BLaER1 treated with 17β-estradiol and CSF1 and Interleukin-3, amounts not matched to agents 10 nM and 100 nM (cell line): Measurements from ENCODE around the gene B4GALT6.

ENCODE experiments used
- H3K27ac ChIP-seq, 11 experiments: shearing (Covaris generic); formaldehyde crosslinking; 2 replicates each; pipeline ENCODE4 v1.8.1; 2022
- H3K27me3 ChIP-seq, 11 experiments: shearing (Covaris generic); formaldehyde crosslinking; 2 replicates each; pipeline ENCODE4 v1.8.1; 2022
- H3K36me3 ChIP-seq, 11 experiments: shearing (Covaris generic); formaldehyde crosslinking; 2 replicates each; pipeline ENCODE4 v1.8.1; 2022
- H3K4me1 ChIP-seq, 10 experiments: shearing (Covaris generic); formaldehyde crosslinking; 2 replicates each; pipeline ENCODE4 v1.8.1; 2022
- H3K4me2 ChIP-seq, 11 experiments: shearing (Covaris generic); formaldehyde crosslinking; 2 replicates each; pipeline ENCODE4 v1.8.1; 2022
- H3K4me3 ChIP-seq, 10 experiments: shearing (Covaris generic); formaldehyde crosslinking; 2 replicates each; pipeline ENCODE4 v1.8.1; 2022
- H3K9ac ChIP-seq, 11 experiments: shearing (Covaris generic); formaldehyde crosslinking; 2 replicates each; pipeline ENCODE4 v1.8.1; 2022
- H3K9me3 ChIP-seq, 11 experiments: shearing (Covaris generic); formaldehyde crosslinking; replicated peaks in 1 of 11; 2 replicates each; pipeline ENCODE4 v1.8.1; 2022
- H4K20me1 ChIP-seq, 11 experiments: shearing (Covaris generic); formaldehyde crosslinking; 2 replicates each; pipeline ENCODE4 v1.8.1; 2022
- Cebpa-rat ChIP-seq, 11 experiments: shearing (Covaris generic); IDR thresholded peaks; 2 replicates each; pipeline ENCODE4 v1.8.1; 2022

B4GALT6 gene

GRCh38 chr18:31636387-31636786 is 48.0 kb downstream of the B4GALT6 start:
- H3K4me3 ChIP-seq, result no peak overlapping the region
- H3K27ac ChIP-seq, result no peak overlapping the region
- no peak for TF ChIP-seq Cebpa-rat (IDR thresholded peaks at IDR 0.05)
- H3K4me1 ChIP-seq, result peaks cover 14 to 28% (median 23%) of the 10 kb centered on the region in 10 experiments
- peaks cover 8 to 25% (median 13%) of the 10 kb centered on the region in 11 experiments; a peak in 18 of 22 replicates for H3K9me3 ChIP-seq
- no peaks in the 10 kb centered on the region for H3K27me3 ChIP-seq
- no peaks in the 10 kb centered on the region for H4K20me1 ChIP-seq
- H3K36me3 ChIP-seq, result peaks cover 0 to 25% (median 7%) of the 10 kb centered on the region in 11 experiments; a peak in 12 of 22 replicates
- no peak overlapping the region for H3K4me2 ChIP-seq
- no peak overlapping the region for H3K9ac ChIP-seq

- peaks cover 8 to 25% (median 13%) of the 10 kb centered on the region in 11 experiments; a peak in 18 of 22 replicates for H3K9me3 ChIP-seq
- H3K27ac ChIP-seq, result peak overlapping the region in 6 of 11 experiments; percentile 18 to 60 (median 39); a peak in 10 of 22 replicates
- peaks cover 0 to 25% (median 7%) of the 10 kb centered on the region in 11 experiments; a peak in 12 of 22 replicates for H3K36me3 ChIP-seq
- no peak for TF ChIP-seq Cebpa-rat (IDR thresholded peaks at IDR 0.05)
- 0 out of 20 replicates have a peak overlapping the region, but pooled peaks of 1 of the 10 experiments have one; percentile 2 for H3K4me3 ChIP-seq
- no peak overlapping the region; a peak in 1 of 22 replicates for H3K9ac ChIP-seq
- H3K27me3 ChIP-seq, result no peaks in the 10 kb centered on the region
- peaks cover 27 to 41% (median 35%) of the 10 kb centered on the region in 10 experiments for H3K4me1 ChIP-seq
- no peaks in the 10 kb centered on the region for H4K20me1 ChIP-seq
- peak overlapping the region; percentile 26 to 85 (median 65); a peak in 21 of 22 replicates for H3K4me2 ChIP-seq
Measured at GRCh38 chr18:31634331-31634713, 50.1 kb downstream of the B4GALT6 start.

- Histone ChIP-seq H3K27ac (peak overlapping the region in 6 of 11 experiments; percentile 10 to 60 (median 35); a peak in 8 of 22 replicates), H3K4me2 (peak overlapping the region; percentile 26 to 85 (median 65)), H3K9me3 (peaks cover 8 to 25% (median 13%) of the 10 kb centered on the region in 11 experiments; a peak in 18 of 22 replicates), H3K4me1 (peaks cover 27 to 41% (median 35%) of the 10 kb centered on the region in 10 experiments), H4K20me1 (no peaks in the 10 kb centered on the region), H3K9ac (peak overlapping the region in 1 of 11 experiments; percentile 39; a peak in 2 of 22 replicates), H3K36me3 (peaks cover 0 to 23% (median 7%) of the 10 kb centered on the region in 11 experiments; a peak in 12 of 22 replicates), H3K4me3 (0 out of 20 replicates have a peak overlapping the region, but pooled peaks of 1 of the 10 experiments have one; percentile 2), H3K27me3 (no peaks in the 10 kb centered on the region)
- no peak for TF ChIP-seq Cebpa-rat (IDR thresholded peaks at IDR 0.05)
Measured at GRCh38 chr18:31633392-31634330, 50.7 kb downstream of the B4GALT6 start.

- no peak overlapping the region for H3K4me3 ChIP-seq
- peaks cover 27 to 41% (median 35%) of the 10 kb centered on the region in 10 experiments for H3K4me1 ChIP-seq
- peaks cover 8 to 18% (median 11%) of the 10 kb centered on the region in 11 experiments; a peak in 18 of 22 replicates for H3K9me3 ChIP-seq
- H3K27ac ChIP-seq, result no peak overlapping the region
- H3K4me2 ChIP-seq, result no peak overlapping the region
- peaks cover 0 to 13% (median 7%) of the 10 kb centered on the region in 11 experiments; a peak in 12 of 22 replicates for H3K36me3 ChIP-seq
- no peak for TF ChIP-seq Cebpa-rat (IDR thresholded peaks at IDR 0.05)
- H3K27me3 ChIP-seq, result no peaks in the 10 kb centered on the region
- H3K9ac ChIP-seq, result no peak overlapping the region
- H4K20me1 ChIP-seq, result no peaks in the 10 kb centered on the region
Measured at GRCh38 chr18:31632356-31632755, 52.0 kb downstream of the B4GALT6 start.

- no peak for TF ChIP-seq Cebpa-rat (IDR thresholded peaks at IDR 0.05)
- H3K4me3 ChIP-seq, result no peak overlapping the region
- H3K27ac ChIP-seq, result no peak overlapping the region
- H3K4me1 ChIP-seq, result peaks cover 27 to 41% (median 35%) of the 10 kb centered on the region in 10 experiments
- H3K4me2 ChIP-seq, result no peak overlapping the region; a peak in 1 of 22 replicates
- H4K20me1 ChIP-seq, result no peaks in the 10 kb centered on the region
- H3K27me3 ChIP-seq, result no peaks in the 10 kb centered on the region
- H3K9ac ChIP-seq, result no peak overlapping the region
- peaks cover 3 to 11% (median 4%) of the 10 kb centered on the region in 11 experiments; a peak in 18 of 22 replicates for H3K9me3 ChIP-seq
- H3K36me3 ChIP-seq, result peaks cover 0 to 9% (median under 1%) of the 10 kb centered on the region in 11 experiments; a peak in 11 of 22 replicates
Measured at GRCh38 chr18:31631526-31631925, 52.9 kb downstream of the B4GALT6 start.

GRCh38 chr18:31630549-31630948 is 53.8 kb downstream of the B4GALT6 start:
- Histone ChIP-seq H3K4me2 (peak overlapping the region; percentile 48 to 80 (median 68)), H3K27ac (peak overlapping the region in 5 of 11 experiments; percentile 25 to 60 (median 33); a peak in 6 of 22 replicates), H3K4me3 (no peak overlapping the region), H3K36me3 (peaks cover 0 to 8% (median 0%) of the 10 kb centered on the region in 11 experiments; a peak in 2 of 22 replicates), H3K9ac (no peak overlapping the region), H3K9me3 (peaks cover 0 to 5% (median 0%) of the 10 kb centered on the region in 11 experiments; a peak in 2 of 22 replicates), H3K4me1 (peaks cover 27 to 41% (median 35%) of the 10 kb centered on the region in 10 experiments), H4K20me1 (no peaks in the 10 kb centered on the region), H3K27me3 (no peaks in the 10 kb centered on the region)
- no peak for TF ChIP-seq Cebpa-rat (IDR thresholded peaks at IDR 0.05)

GRCh38 chr18:31626409-31626808 is 58.0 kb downstream of the B4GALT6 start:
- no peak overlapping the region for H3K9ac ChIP-seq
- peaks cover 11 to 13% (median 13%) of the 10 kb centered on the region in 10 experiments for H3K4me1 ChIP-seq
- no peak for TF ChIP-seq Cebpa-rat (IDR thresholded peaks at IDR 0.05)
- H4K20me1 ChIP-seq, result no peaks in the 10 kb centered on the region
- no peak overlapping the region for H3K4me2 ChIP-seq
- H3K27ac ChIP-seq, result no peak overlapping the region
- no peaks in the 10 kb centered on the region for H3K27me3 ChIP-seq
- no peak overlapping the region for H3K4me3 ChIP-seq
- peaks cover 0 to 8% (median 0%) of the 10 kb centered on the region in 11 experiments; a peak in 2 of 22 replicates for H3K36me3 ChIP-seq
- H3K9me3 ChIP-seq, result peaks cover 0 to 5% (median 0%) of the 10 kb centered on the region in 11 experiments; a peak in 1 of 22 replicates

GRCh38 chr18:31624892-31625640 is 59.3 kb downstream of the B4GALT6 start:
- no peaks in the 10 kb centered on the region for H3K27me3 ChIP-seq
- peaks cover under 1 to 1% (median 1%) of the 10 kb centered on the region in 10 experiments; a peak in 18 of 20 replicates for H3K4me1 ChIP-seq
- no peak overlapping the region for H3K9ac ChIP-seq
- H3K36me3 ChIP-seq, result peaks cover 0 to 8% (median 0%) of the 10 kb centered on the region in 11 experiments; a peak in 2 of 22 replicates
- H3K4me2 ChIP-seq, result no peak overlapping the region
- no peak for TF ChIP-seq Cebpa-rat (IDR thresholded peaks at IDR 0.05)
- peaks cover 0 to 5% (median 0%) of the 10 kb centered on the region in 11 experiments; a peak in 1 of 22 replicates for H3K9me3 ChIP-seq
- no peak overlapping the region for H3K27ac ChIP-seq
- H4K20me1 ChIP-seq, result no peaks in the 10 kb centered on the region
- no peak overlapping the region for H3K4me3 ChIP-seq
